Uterus (tissue), 2 donors: ENCODE results near the gene FOXI1.

Experiments
- POLR2A ChIP-seq, 2 donors: fragments of 450-650 bp; IDR thresholded peaks; one replicate each; pipeline ENCODE4 v1.6.1; 2016; ENCODE audit warnings: antibody characterized with exemption in 2 of 2, mild to moderate bottlenecking in 1 of 2, moderate library complexity in 1 of 2
- TF ChIP-seq, protein P1 (sequence below), 4 experiments: fragments of 200-600 bp in 2 of 4; fragments of 450-650 bp in 2 of 4; sonication (generic) in 2 of 4; IDR thresholded peaks; one replicate each; pipeline ENCODE4 v1.5.1; 2016 to 2019; ENCODE audit warnings: antibody characterized with exemption in 4 of 4, mild to moderate bottlenecking in 2 of 4, moderate library complexity in 1 of 4

GRCh38 chr5:170056561-170057267 lies 49.0 kb upstream of the FOXI1 start:
- TF ChIP-seq, protein P1, sequence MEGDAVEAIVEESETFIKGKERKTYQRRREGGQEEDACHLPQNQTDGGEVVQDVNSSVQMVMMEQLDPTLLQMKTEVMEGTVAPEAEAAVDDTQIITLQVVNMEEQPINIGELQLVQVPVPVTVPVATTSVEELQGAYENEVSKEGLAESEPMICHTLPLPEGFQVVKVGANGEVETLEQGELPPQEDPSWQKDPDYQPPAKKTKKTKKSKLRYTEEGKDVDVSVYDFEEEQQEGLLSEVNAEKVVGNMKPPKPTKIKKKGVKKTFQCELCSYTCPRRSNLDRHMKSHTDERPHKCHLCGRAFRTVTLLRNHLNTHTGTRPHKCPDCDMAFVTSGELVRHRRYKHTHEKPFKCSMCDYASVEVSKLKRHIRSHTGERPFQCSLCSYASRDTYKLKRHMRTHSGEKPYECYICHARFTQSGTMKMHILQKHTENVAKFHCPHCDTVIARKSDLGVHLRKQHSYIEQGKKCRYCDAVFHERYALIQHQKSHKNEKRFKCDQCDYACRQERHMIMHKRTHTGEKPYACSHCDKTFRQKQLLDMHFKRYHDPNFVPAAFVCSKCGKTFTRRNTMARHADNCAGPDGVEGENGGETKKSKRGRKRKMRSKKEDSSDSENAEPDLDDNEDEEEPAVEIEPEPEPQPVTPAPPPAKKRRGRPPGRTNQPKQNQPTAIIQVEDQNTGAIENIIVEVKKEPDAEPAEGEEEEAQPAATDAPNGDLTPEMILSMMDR (IDR thresholded peaks at IDR 0.05), result no peak
- no peak for TF ChIP-seq POLR2A (IDR thresholded peaks at IDR 0.05)
